Activated naive CD4-positive, alpha-beta T cell treated with anti-CD3 and anti-CD28 coated beads for 36 hours (primary cell): ENCODE data around the gene SURF6. TPM values are rescaled to one million over a fixed set of nuclear protein-coding genes. Genes with fewer than 3 reads are reported as not detected.
"Not testable (repeated sequence)": the region's sequence is repeated elsewhere in the genome, so short reads cannot be mapped to it uniquely, and the experiment has no call there.

ENCODE experiments used
- CTCF ChIA-PET: fragments of 350-600 bp; sonication (Branson Sonifier 250); formaldehyde crosslinking; loops from one replicate; lab custom pipeline; 2021; ENCODE audit warnings: antibody characterized with exemption; lab: Charles Lee
- DNase-seq: peaks from one replicate; pipeline ENCODE4 v3.0.0-alpha.2; 2020
- H3K27ac Mint-ChIP-seq: one replicate; pipeline ENCODE4 v1.8.0; 2021; ENCODE audit warnings: mild to moderate bottlenecking, mixed read lengths
- H3K27me3 Mint-ChIP-seq: one replicate; pipeline ENCODE4 v1.8.0; 2021; ENCODE audit warnings: low read depth, mixed read lengths
- H3K36me3 Mint-ChIP-seq: one replicate; pipeline ENCODE4 v1.8.0; 2021; ENCODE audit warnings: low read depth, mixed read lengths
- H3K4me1 Mint-ChIP-seq: one replicate; pipeline ENCODE4 v1.8.0; 2021; ENCODE audit warnings: low read depth, mixed read lengths
- H3K4me3 Mint-ChIP-seq: one replicate; pipeline ENCODE4 v1.8.0; 2021; ENCODE audit warnings: mild to moderate bottlenecking, moderate library complexity, mixed read lengths
- H3K9me3 Mint-ChIP-seq: one replicate; pipeline ENCODE4 v1.8.0; 2021; ENCODE audit warnings: mixed read lengths
- intact Hi-C: fragments of 100-400 bp; cut with micrococcal nuclease; formaldehyde crosslinking; loops from one replicate; pipeline ENCODE4 v1.15.1; 2023
- total RNA-seq, 2 experiments: library from RNA; stranded (reverse); gene quantifications; one replicate each; pipeline ENCODE4 v1.2.3, GENCODE V29; 2021

The SURF6 gene
- total RNA-seq, 2 experiments from 2014 or later = 13.6 to 13.8 TPM

- H3K27ac Mint-ChIP-seq, CTCF ChIA-PET, H3K9me3 Mint-ChIP-seq, H3K27me3 Mint-ChIP-seq, H3K36me3 Mint-ChIP-seq, DNase-seq, intact Hi-C loops, H3K4me3 Mint-ChIP-seq, H3K4me1 Mint-ChIP-seq: not testable (repeated sequence)
Observed at GRCh38 chr9:133317551-133317950, 18.4 kb downstream of the SURF6 start.

- Mint-ChIP-seq H3K27ac (no peak overlapping the region), H3K4me1 (no peaks in the 10 kb centered on the region), H3K36me3 (no peaks in the 10 kb centered on the region), H3K4me3 (no peak overlapping the region), H3K9me3 (no peaks in the 10 kb centered on the region), H3K27me3 (no peaks in the 10 kb centered on the region)
- CTCF ChIA-PET = no interaction called here
- intact Hi-C loops = no loop called here
- no peak for DNase-seq
Observed at GRCh38 chr9:133315997-133316396, 20.0 kb downstream of the SURF6 start.

GRCh38 chr9:133309608-133310007 lies 26.4 kb downstream of the SURF6 start:
- intact Hi-C loops = no loop called here
- no peak for DNase-seq
- Mint-ChIP-seq H3K27ac (no peak overlapping the region), H3K4me3 (no peak overlapping the region), H3K9me3 (no peaks in the 10 kb centered on the region), H3K4me1 (no peaks in the 10 kb centered on the region), H3K36me3 (no peaks in the 10 kb centered on the region), H3K27me3 (peaks cover 11% of the 10 kb centered on the region)
- CTCF ChIA-PET = no interaction called here

DNA sequence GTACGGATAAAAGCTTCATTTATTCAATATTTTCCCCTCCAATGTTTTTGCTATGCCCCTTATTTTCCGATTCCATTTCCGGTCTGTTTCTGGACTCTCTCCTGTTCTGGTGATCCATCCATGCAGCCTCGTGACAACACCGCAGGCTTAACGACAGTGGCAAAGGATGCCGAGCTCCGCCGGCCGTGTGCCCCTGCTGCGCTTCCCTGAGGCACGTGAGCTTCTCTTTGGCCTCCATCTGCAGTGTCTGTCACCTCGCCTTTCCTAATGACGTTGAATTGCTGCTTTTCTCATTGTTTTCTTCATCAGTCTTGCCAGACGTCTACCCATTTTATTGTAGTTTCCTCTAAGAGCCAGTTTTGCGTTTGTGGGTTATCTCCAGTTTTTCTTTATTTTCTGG lies 28.7 kb downstream of the SURF6 start:
- CTCF ChIA-PET = no interaction called here
- H3K4me3 Mint-ChIP-seq = no peak overlapping the region
- DNase-seq = no peak
- no peaks in the 10 kb centered on the region for H3K4me1 Mint-ChIP-seq
- H3K27ac Mint-ChIP-seq = no peak overlapping the region
- H3K27me3 Mint-ChIP-seq = peaks cover 11% of the 10 kb centered on the region
- intact Hi-C loops = no loop called here
- H3K9me3 Mint-ChIP-seq = no peaks in the 10 kb centered on the region
- H3K36me3 Mint-ChIP-seq = no peaks in the 10 kb centered on the region

DNA sequence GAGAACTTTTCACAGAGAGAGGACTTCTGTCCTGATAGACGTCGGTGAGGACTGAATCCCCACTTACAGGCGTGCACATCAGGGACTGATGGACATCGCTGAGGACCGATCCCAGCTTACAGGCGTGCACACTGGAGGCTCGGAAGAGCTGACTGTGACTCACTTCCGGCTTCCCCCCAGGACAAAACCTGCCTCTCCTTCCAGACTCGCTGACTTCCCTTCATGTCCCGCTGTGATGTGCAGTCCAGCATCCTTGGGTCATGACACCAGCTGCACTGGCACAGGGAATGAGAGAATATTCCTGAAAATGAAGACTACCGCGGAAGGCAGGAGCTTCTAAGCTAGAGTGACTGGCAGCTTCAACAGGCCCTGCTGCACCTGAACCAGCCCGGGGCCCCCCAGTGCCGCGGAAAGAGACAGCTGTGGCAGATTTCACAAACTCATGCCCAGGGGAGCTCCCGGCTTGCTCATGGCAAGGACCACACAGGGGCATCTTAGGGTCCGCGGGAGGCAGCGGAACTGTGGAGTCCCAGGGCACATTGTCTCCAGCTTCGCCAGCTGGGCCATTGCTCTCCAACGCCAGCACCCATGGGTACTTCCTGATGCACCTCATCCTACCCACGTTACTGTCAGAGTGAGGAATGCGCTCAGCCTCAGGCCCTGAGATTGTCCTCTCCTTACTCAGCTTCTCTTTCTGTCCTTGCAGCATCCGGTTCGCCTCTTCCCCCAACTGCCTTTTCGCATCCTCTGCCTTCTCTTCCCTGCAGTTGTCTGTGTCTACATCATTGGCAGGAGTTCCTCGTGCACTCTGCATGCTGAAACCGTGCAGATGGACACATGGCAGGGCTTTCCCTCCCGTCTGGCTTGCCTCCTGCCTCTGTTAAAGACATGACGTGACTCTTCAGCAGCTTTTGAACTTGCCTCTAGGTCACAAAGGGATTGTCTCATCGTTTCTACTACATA lies 29.5 kb downstream of the SURF6 start:
- H3K36me3 Mint-ChIP-seq = no peaks in the 10 kb centered on the region
- H3K4me3 Mint-ChIP-seq = no peak overlapping the region
- intact Hi-C loops = no loop called here
- H3K4me1 Mint-ChIP-seq = no peaks in the 10 kb centered on the region
- peaks cover 11% of the 10 kb centered on the region for H3K27me3 Mint-ChIP-seq
- H3K9me3 Mint-ChIP-seq = no peaks in the 10 kb centered on the region
- CTCF ChIA-PET = interaction anchor here (1.1 to 1.2 kb wide), 2 partner anchors 14 to 103 kb away, joined by 3 read pairs; no protein-coding TSS in a partner anchor
- H3K27ac Mint-ChIP-seq = no peak overlapping the region
- DNase-seq = no peak

- CTCF ChIA-PET = interaction anchor here (0.6 to 1.2 kb wide), 4 partner anchors 13 to 367 kb away, joined by 3 to 5 read pairs (median 3); no protein-coding TSS in a partner anchor
Observed at GRCh38 chr9:133305731-133306130, 30.3 kb downstream of the SURF6 start.

GRCh38 chr9:133304477-133305377 lies 31.3 kb downstream of the SURF6 start:
- CTCF ChIA-PET = interaction anchor here (0.6 to 0.8 kb wide), 2 partner anchors 26 to 368 kb away, joined by 3 to 5 read pairs; no protein-coding TSS in a partner anchor
- intact Hi-C loops = no loop called here

More at GRCh38 chr9:133305731-133306130, 30.3 kb downstream of the SURF6 start:
- H3K36me3 Mint-ChIP-seq = no peaks in the 10 kb centered on the region
- no peak overlapping the region for H3K27ac Mint-ChIP-seq
- no peak for DNase-seq
- peaks cover 11% of the 10 kb centered on the region for H3K27me3 Mint-ChIP-seq
- intact Hi-C loops = no loop called here
- no peaks in the 10 kb centered on the region for H3K9me3 Mint-ChIP-seq
- H3K4me3 Mint-ChIP-seq = no peak overlapping the region
- H3K4me1 Mint-ChIP-seq = no peaks in the 10 kb centered on the region

DNA sequence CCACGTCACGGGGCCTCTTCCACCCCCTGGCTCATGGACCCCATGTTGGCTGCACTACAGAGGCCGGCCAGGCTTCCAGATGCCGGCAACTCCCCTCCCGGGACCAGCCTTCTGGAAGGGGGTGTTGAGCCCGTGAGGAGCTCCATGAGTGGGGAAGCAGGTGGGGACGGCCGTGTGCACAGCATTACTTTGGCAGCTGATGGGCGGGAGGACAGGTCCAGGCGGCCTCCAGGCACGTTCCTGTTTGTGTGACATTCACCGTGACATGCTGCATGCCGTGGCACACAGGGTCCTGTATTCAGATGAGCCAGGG lies 31.9 kb downstream of the SURF6 start:
- intact Hi-C loops = no loop called here
- Mint-ChIP-seq H3K9me3 (no peaks in the 10 kb centered on the region), H3K27ac (no peak overlapping the region), H3K36me3 (no peaks in the 10 kb centered on the region), H3K4me1 (no peaks in the 10 kb centered on the region), H3K27me3 (peaks cover 5% of the 10 kb centered on the region), H3K4me3 (no peak overlapping the region)
- CTCF ChIA-PET = no interaction called here
- no peak for DNase-seq

More at GRCh38 chr9:133304477-133305377, 31.3 kb downstream of the SURF6 start:
- Mint-ChIP-seq H3K9me3 (no peaks in the 10 kb centered on the region), H3K27ac (no peak overlapping the region), H3K36me3 (no peaks in the 10 kb centered on the region), H3K27me3 (peaks cover 8% of the 10 kb centered on the region), H3K4me3 (no peak overlapping the region), H3K4me1 (no peaks in the 10 kb centered on the region)
- DNase-seq = no peak

DNA sequence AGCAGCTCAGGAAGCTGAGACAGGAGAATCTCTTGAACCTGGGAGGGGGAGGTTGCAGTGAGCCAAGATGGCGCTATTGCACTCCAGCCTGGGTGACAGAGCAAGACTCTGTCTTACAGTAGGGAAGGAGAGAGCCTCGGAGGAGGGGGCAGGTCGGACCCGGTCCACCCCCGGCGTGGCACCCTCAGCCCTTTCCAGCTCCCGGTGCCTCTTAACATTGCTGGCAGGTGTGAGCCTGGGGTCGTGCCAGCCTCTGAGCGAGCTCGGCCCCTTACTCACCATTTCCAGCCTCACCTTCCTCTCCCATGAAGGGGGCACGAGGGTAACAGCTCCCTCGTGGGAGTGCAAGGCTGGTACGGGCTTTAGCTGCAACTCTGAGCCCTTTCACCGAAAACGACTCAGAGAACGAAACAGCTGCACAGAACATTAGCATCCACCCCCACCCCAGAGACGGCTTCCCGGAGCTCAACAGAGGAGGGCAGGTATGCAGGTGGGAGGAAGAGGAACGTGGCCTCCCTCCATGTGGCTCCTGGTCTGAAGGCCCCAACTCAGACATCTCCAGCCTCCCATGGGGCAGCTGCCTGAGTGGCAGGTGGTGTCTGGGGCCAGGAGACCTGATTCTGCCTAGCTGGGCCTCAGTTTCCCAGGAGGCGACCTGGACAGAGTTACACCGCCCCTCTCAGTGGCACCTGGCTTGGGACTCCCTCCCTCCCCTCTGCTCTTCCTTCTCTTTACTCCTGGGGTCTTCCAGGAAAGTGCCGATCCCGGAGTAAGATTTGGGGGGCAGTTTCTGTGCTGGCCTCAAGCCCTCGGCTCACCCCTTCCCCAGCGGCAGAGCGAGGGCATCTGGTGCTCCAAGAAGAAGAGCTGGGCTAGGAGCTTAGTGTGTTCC lies 32.5 kb downstream of the SURF6 start:
- CTCF ChIA-PET = interaction anchor here (0.5 kb wide), 1 partner anchor 1716 kb away, joined by 3 read pairs; no protein-coding TSS in a partner anchor
- H3K9me3 Mint-ChIP-seq = no peaks in the 10 kb centered on the region
- no peak for DNase-seq
- no peaks in the 10 kb centered on the region for H3K36me3 Mint-ChIP-seq
- H3K27ac Mint-ChIP-seq = no peak overlapping the region
- H3K4me3 Mint-ChIP-seq = no peak overlapping the region
- peaks cover 4% of the 10 kb centered on the region for H3K27me3 Mint-ChIP-seq
- no peaks in the 10 kb centered on the region for H3K4me1 Mint-ChIP-seq
- intact Hi-C loops = no loop called here

DNA sequence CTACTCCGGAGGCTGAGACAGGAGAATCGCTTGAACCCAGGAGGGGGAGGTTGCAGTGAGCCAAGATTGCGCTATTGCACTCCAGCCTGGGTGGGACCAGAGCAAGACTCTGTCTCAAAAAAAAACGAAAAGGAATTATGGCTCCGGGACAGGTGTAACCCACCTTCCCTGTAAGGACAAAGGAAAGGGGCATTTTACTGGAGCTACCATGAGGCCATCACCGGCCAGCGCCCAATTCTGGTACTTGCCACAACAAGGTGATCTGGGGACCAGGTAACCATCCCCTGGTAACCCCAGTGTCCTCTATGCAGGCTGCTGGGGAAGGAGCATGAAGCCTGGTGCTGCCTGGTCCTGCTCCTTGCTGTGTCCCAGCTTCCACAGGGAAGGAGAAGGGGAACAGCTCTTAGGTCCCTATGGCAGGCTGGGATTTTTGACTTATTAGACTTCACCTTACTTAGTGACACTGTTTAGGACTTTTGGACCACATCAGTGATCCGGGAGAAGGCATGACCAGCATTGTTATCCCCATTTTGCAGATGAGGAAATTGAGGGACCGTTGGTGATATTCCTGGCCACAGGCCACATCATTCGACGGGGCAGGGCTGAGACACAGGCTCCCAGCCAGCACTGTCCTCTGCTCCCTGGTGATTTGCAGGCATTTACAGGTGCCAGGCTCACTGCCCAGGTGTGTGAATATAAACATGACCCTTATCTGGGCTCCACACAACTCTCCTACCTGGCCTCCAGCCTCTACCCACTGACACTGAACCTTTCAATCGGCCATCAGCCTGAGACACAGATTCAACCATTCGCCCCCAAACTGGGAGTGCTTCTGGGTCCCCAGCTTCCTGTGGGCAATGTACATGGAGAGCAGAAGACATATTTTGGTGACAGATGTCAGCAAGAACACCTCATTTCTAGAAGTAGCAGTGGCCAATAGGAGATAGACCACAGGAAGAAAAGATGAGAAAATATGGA lies 34.4 kb downstream of the SURF6 start:
- CTCF ChIA-PET = no interaction called here
- Mint-ChIP-seq H3K27ac (no peak overlapping the region), H3K27me3 (peaks cover 9% of the 10 kb centered on the region), H3K36me3 (no peaks in the 10 kb centered on the region), H3K4me3 (no peak overlapping the region), H3K4me1 (no peaks in the 10 kb centered on the region), H3K9me3 (no peaks in the 10 kb centered on the region)
- DNase-seq = no peak
- intact Hi-C loops = no loop called here

DNA sequence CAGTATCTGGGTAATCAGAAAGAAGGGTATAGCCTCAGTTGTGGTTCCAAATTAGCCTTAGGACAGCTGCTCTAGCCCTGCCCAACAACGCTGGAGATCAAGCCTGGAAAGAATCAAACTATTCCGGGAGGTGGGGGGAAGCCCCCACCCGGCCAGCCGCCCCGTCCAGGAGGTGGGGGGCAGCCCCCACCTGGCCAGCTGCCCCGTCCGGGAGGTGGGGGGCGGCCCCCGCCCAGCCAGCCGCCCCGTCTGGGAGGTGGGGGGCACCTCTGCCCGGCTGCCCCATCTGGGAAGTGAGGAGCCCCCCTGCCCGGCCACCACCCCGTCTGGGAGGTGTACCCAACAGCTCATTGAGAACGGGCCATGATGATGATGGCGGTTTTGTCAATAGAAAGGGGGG lies 36.0 kb downstream of the SURF6 start:
- intact Hi-C loops, H3K4me1 Mint-ChIP-seq, DNase-seq, H3K4me3 Mint-ChIP-seq, H3K27me3 Mint-ChIP-seq, H3K27ac Mint-ChIP-seq, H3K9me3 Mint-ChIP-seq, H3K36me3 Mint-ChIP-seq: not testable (repeated sequence)
- CTCF ChIA-PET = interaction anchor here (0.6 kb wide), 1 partner anchor 198 kb away, joined by 3 read pairs; no protein-coding TSS in a partner anchor
